ENCODE results near the gene FBXW5.

DNA sequence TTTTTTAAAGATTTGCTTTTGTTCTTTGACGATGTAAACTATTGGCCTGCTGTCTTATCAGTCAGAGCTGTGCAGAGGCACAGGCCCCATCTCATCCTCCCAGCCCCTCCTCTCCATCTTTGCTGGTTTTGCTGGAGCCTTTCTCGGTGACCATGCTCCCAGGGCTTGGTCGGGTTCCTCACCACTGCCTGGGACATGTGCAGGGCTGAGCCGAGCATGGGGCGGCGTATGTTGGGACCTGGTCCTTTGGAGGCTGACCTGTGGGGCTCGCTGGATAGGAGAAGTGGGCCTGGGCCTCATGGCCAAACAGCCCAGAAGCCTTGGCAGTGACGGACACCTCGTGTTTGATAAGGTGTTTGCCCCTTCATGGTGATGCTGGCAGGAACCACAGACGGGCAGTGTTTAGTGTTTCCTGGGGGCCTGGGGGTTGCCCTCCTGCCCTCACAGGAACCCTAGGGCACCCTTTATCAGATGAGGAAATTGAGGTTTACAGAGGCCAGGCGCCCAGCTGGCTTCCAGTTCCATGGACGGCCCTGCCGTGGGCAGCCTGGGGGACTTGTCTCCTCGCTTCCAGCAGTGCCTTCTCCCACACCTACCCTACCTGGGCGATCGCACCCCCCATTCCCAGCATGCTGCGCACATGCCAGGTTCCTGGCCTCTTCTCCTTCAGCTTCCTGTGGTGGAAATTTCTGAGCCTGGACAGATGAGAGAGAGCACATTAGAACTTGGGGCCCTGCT lies 30.7 kb downstream of the FBXW5 start:
- no peak for TF ChIP-seq SIN3A (IDR thresholded peaks at IDR 0.05; ENCODE audit: low read depth, low read length)
- TF ChIP-seq NR2C2 (IDR thresholded peaks at IDR 0.05; ENCODE audit: borderline replicate concordance, control insufficient read depth, insufficient read length, low read depth), result no peak
- TF ChIP-seq, protein P1, sequence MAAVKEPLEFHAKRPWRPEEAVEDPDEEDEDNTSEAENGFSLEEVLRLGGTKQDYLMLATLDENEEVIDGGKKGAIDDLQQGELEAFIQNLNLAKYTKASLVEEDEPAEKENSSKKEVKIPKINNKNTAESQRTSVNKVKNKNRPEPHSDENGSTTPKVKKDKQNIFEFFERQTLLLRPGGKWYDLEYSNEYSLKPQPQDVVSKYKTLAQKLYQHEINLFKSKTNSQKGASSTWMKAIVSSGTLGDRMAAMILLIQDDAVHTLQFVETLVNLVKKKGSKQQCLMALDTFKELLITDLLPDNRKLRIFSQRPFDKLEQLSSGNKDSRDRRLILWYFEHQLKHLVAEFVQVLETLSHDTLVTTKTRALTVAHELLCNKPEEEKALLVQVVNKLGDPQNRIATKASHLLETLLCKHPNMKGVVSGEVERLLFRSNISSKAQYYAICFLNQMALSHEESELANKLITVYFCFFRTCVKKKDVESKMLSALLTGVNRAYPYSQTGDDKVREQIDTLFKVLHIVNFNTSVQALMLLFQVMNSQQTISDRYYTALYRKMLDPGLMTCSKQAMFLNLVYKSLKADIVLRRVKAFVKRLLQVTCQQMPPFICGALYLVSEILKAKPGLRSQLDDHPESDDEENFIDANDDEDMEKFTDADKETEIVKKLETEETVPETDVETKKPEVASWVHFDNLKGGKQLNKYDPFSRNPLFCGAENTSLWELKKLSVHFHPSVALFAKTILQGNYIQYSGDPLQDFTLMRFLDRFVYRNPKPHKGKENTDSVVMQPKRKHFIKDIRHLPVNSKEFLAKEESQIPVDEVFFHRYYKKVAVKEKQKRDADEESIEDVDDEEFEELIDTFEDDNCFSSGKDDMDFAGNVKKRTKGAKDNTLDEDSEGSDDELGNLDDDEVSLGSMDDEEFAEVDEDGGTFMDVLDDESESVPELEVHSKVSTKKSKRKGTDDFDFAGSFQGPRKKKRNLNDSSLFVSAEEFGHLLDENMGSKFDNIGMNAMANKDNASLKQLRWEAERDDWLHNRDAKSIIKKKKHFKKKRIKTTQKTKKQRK (IDR thresholded peaks at IDR 0.05; ENCODE audit: low read depth, low read length), result no peak
